ENCODE data around the gene ACTL6A. TPM values are rescaled to one million over a fixed set of nuclear protein-coding genes. Genes with fewer than 3 reads are reported as not detected.

The ACTL6A gene
- total and polyA plus RNA-seq, 2 experiments from 2014 or later = 58.3 to 68.1 TPM

DNA sequence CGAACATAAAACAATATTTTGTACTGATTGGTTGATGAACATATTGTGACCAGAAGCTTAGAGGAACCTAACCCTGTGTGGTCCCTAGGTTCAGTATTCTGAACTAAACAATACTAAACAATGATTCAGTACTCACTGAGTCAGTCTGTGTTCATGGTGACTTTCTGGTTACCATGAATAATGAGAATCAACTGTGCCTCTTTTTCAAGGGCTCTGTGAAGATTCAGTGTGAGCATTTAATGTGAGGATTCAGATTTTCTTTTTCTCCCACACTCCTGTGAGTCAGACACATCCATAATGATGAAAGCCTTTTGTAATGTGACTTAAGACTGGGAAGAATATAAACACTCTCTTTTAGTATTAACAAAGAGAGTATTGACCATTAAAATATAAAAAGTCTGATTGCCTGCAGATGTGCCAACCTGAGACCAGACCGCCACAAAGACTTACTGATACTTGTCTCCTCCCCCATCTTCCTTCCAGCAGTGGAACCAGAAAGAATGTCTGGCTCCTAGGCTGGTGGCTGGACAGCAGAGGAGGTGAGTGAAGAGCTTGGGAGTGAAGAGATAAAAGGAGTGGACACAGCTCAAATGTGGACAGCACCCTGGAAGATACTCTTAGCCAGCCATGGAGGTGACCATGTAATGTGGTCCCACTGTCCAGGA lies 17.6 kb upstream of the ACTL6A start:
- no peak overlapping the region for H3K27ac ChIP-seq
- DNase-seq (ENCODE audit: low read depth in 1 of 2, low spot score in 1 of 2) = peak in 1 of 2 donors; percentile 46
- no peak overlapping the region for H3K4me3 ChIP-seq

GRCh38 chr3:179546814-179547241 lies 15.9 kb upstream of the ACTL6A start:
- Histone ChIP-seq H3K9me3 (ENCODE audit: low read depth) (no peaks in the 10 kb centered on the region), H3K36me3 (no peaks in the 10 kb centered on the region), H3K27ac (no peak overlapping the region), H3K27me3 (no peaks in the 10 kb centered on the region), H3K4me1 (ENCODE audit: low read depth) (peaks cover 4% of the 10 kb centered on the region), H3K4me3 (no peak overlapping the region)
- TF ChIP-seq, protein P1, sequence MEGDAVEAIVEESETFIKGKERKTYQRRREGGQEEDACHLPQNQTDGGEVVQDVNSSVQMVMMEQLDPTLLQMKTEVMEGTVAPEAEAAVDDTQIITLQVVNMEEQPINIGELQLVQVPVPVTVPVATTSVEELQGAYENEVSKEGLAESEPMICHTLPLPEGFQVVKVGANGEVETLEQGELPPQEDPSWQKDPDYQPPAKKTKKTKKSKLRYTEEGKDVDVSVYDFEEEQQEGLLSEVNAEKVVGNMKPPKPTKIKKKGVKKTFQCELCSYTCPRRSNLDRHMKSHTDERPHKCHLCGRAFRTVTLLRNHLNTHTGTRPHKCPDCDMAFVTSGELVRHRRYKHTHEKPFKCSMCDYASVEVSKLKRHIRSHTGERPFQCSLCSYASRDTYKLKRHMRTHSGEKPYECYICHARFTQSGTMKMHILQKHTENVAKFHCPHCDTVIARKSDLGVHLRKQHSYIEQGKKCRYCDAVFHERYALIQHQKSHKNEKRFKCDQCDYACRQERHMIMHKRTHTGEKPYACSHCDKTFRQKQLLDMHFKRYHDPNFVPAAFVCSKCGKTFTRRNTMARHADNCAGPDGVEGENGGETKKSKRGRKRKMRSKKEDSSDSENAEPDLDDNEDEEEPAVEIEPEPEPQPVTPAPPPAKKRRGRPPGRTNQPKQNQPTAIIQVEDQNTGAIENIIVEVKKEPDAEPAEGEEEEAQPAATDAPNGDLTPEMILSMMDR (IDR thresholded peaks at IDR 0.05; ENCODE audit: low read depth, low read length) = no peak
- no peak for DNase-seq (ENCODE audit: low read depth in 1 of 2, low spot score in 1 of 2)

More for the DNA sequence above, 17.6 kb upstream of the ACTL6A start:
- Histone ChIP-seq H3K9me3 (ENCODE audit: low read depth) (no peaks in the 10 kb centered on the region), H3K36me3 (no peaks in the 10 kb centered on the region), H3K4me1 (ENCODE audit: low read depth) (no peaks in the 10 kb centered on the region), H3K27me3 (no peaks in the 10 kb centered on the region)
- TF ChIP-seq, protein P1 (IDR thresholded peaks at IDR 0.05; ENCODE audit: low read depth, low read length) = no peak

- Histone ChIP-seq H3K4me1 (ENCODE audit: low read depth) (peaks cover 4% of the 10 kb centered on the region), H3K27ac (no peak overlapping the region), H3K36me3 (no peaks in the 10 kb centered on the region), H3K4me3 (no peak overlapping the region), H3K9me3 (ENCODE audit: low read depth) (no peaks in the 10 kb centered on the region), H3K27me3 (no peaks in the 10 kb centered on the region)
- no peak for DNase-seq (ENCODE audit: low read depth in 1 of 2, low spot score in 1 of 2)
- TF ChIP-seq, protein P1 (IDR thresholded peaks at IDR 0.05; ENCODE audit: low read depth, low read length) = no peak
These were observed 11.2 kb upstream of the ACTL6A start for GRCh38 chr3:179551349-179552105.

GRCh38 chr3:179558742-179559364 lies 3.9 kb upstream of the ACTL6A start:
- peak; percentile 82 to 91 for DNase-seq (ENCODE audit: low read depth in 1 of 2, low spot score in 1 of 2)
- no peak overlapping the region for H3K27ac ChIP-seq
- H3K36me3 ChIP-seq = no peaks in the 10 kb centered on the region
- TF ChIP-seq, protein P1 (IDR thresholded peaks at IDR 0.05; ENCODE audit: low read depth, low read length) = peak; percentile 91
- peaks cover under 1% of the 10 kb centered on the region for H3K4me1 ChIP-seq (ENCODE audit: low read depth)
- H3K4me3 ChIP-seq = no peak overlapping the region
- H3K27me3 ChIP-seq = no peaks in the 10 kb centered on the region
- H3K9me3 ChIP-seq (ENCODE audit: low read depth) = no peaks in the 10 kb centered on the region

DNA sequence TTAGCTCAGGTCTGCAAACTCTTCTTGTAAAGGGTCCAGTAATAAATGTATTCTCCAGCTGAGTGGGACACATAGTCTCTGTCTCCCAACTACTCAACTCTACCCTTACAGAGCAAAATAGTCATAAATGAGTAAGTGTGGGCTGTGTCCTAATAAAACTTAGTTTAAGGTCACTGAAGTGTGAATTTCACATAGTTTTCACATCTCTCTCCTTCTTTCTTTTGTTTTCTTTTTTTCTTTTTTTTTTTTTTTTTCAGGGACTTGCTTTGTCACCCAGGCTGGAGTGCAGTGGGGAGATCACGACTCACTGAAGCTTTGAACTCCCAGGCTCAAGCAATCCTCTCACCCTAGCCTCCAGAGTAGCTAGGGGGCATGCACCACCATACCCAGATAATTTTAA lies 1.9 kb upstream of the ACTL6A start:
- TF ChIP-seq, protein P1 (IDR thresholded peaks at IDR 0.05; ENCODE audit: low read depth, low read length) = no peak
- no peak overlapping the region for H3K4me3 ChIP-seq
- DNase-seq (ENCODE audit: low read depth in 1 of 2, low spot score in 1 of 2) = no peak
- H3K36me3 ChIP-seq = no peaks in the 10 kb centered on the region
- peaks cover 4% of the 10 kb centered on the region for H3K4me1 ChIP-seq (ENCODE audit: low read depth)
- no peak overlapping the region for H3K27ac ChIP-seq
- no peaks in the 10 kb centered on the region for H3K9me3 ChIP-seq (ENCODE audit: low read depth)
- no peaks in the 10 kb centered on the region for H3K27me3 ChIP-seq

All from cardiac muscle cell (in vitro differentiated cells and primary cell).